D721Med (cell line): ENCODE measurements around the gene TJAP1.

Source experiments
- DNase-seq: peaks from one replicate; pipeline ENCODE4 v3.0.0; 2011; ENCODE audit warnings: low spot score; ENCODE audit not compliant: insufficient read length
- FAIRE-seq: peaks from 2 replicates; lab custom pipeline; 2011; peaks lifted over from hg19 to GRCh38; lab: Jason Lieb, UNC
- CTCF ChIP-seq: IDR thresholded peaks from 2 replicates; pipeline ENCODE4 v1.5.1; 2012; ENCODE audit warnings: mild to moderate bottlenecking, control low read depth; ENCODE audit not compliant: insufficient read depth; ENCODE audit errors: missing control alignments

Gene TJAP1

GRCh38 chr6:43445576-43445975 is 31.8 kb upstream of the TJAP1 start:
- no peak for TF ChIP-seq CTCF
- FAIRE-seq (no peak), DNase-seq (no peak)

GRCh38 chr6:43447604-43448003 is 29.8 kb upstream of the TJAP1 start:
- no peak for TF ChIP-seq CTCF
- DNase-seq = no peak
- FAIRE-seq = no peak

GRCh38 chr6:43448916-43449315 is 28.5 kb upstream of the TJAP1 start:
- no peak for FAIRE-seq
- DNase-seq = no peak
- no peak for TF ChIP-seq CTCF

- FAIRE-seq = no peak
- no peak for TF ChIP-seq CTCF
- no peak for DNase-seq
Observed at GRCh38 chr6:43450699-43451131, 26.7 kb upstream of the TJAP1 start.

GRCh38 chr6:43451348-43451747 is 26.0 kb upstream of the TJAP1 start:
- no peak for DNase-seq
- no peak for TF ChIP-seq CTCF
- no peak for FAIRE-seq

GRCh38 chr6:43451939-43452338 is 25.4 kb upstream of the TJAP1 start:
- TF ChIP-seq CTCF = no peak
- FAIRE-seq (no peak), DNase-seq (no peak)

- TF ChIP-seq CTCF = no peak
- FAIRE-seq = no peak
- DNase-seq = no peak
Observed at GRCh38 chr6:43452896-43453295, 24.5 kb upstream of the TJAP1 start.
